Cardiac muscle cell (in vitro differentiated cells and primary cell): ENCODE data around the gene MALT1. TPM values are rescaled to one million over a fixed set of nuclear protein-coding genes. Genes with fewer than 3 reads are reported as not detected.

ENCODE experiments used
- DNase-seq, 2 donors: peaks; one replicate each; pipeline versions ENCODE4 v3.0.0 to v3.0.0-alpha.2; 2010 to 2017; ENCODE audit warnings: low read depth in 1 of 2, low spot score in 1 of 2
- H3K27ac ChIP-seq: fragments of 200-600 bp; sonication (generic); 2 replicates; pipeline ENCODE4 v1.5.1; 2016
- H3K27me3 ChIP-seq: fragments of 200-600 bp; sonication (generic); 2 replicates; pipeline ENCODE4 v1.6.0; 2016; ENCODE audit warnings: control low read depth
- H3K36me3 ChIP-seq: fragments of 200-600 bp; sonication (generic); 2 replicates; pipeline ENCODE4 v1.5.1; 2016; ENCODE audit warnings: control low read depth
- H3K4me1 ChIP-seq: fragments of 200-600 bp; sonication (generic); 2 replicates; pipeline ENCODE4 v1.8.1; 2017; ENCODE audit warnings: low read depth, mild to moderate bottlenecking, mixed run types
- H3K4me3 ChIP-seq: fragments of 200-600 bp; sonication (generic); 2 replicates; pipeline ENCODE4 v1.5.1; 2016; ENCODE audit warnings: mild to moderate bottlenecking
- H3K9me3 ChIP-seq: fragments of 200-600 bp; sonication (generic); 2 replicates; pipeline ENCODE4 v1.5.1; 2017; ENCODE audit warnings: low read depth, mild to moderate bottlenecking, control low read depth
- CTCF ChIP-seq: IDR thresholded peaks from 2 replicates; pipeline ENCODE4 v1.5.1; 2012; ENCODE audit warnings: low read depth, mild to moderate bottlenecking, low read length
- polyA plus RNA-seq: library from polyadenylated mRNA; unstranded; fragments of >200 nt; fragmentation: Nextera tagmentation; extraction: Ambion mirVana; gene quantifications from 2 replicates; pipeline ENCODE4 v1.2.1, GENCODE V29; 2016
- total RNA-seq: library from RNA; depleted of rRNA; stranded (reverse); fragments of >200 nt; gene quantifications from 2 replicates; pipeline ENCODE4 v1.2.3, GENCODE V29; 2016

Gene MALT1
- total and polyA plus RNA-seq, 2 experiments from 2014 or later = 33.6 to 51.8 TPM

DNA sequence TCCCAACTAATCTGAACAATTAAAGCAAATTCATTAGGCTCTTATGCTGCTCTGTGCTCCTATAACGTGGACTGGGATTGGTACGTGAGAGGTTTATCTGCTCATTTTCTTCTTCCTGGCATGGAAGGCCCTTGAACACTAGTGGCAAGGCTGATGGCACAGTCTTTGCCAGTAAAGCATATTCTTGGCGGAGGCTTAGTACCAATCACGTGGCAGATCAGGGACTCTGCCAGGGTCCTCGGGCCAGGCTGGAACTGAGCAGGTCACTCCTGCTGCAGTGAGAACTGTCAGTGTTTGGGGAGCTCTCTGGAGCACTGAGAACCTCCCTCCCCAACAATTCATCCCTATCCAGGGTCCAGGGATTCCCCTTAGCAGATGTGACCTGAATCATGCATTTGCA is 38.7 kb upstream of the MALT1 start:
- TF ChIP-seq CTCF = no peak
- peaks cover 24% of the 10 kb centered on the region for H3K4me1 ChIP-seq
- H3K27ac ChIP-seq = peak overlapping the region; percentile 99
- no peaks in the 10 kb centered on the region for H3K27me3 ChIP-seq
- no peak for DNase-seq
- H3K36me3 ChIP-seq = no peaks in the 10 kb centered on the region
- H3K4me3 ChIP-seq = no peak overlapping the region
- no peaks in the 10 kb centered on the region for H3K9me3 ChIP-seq

DNA sequence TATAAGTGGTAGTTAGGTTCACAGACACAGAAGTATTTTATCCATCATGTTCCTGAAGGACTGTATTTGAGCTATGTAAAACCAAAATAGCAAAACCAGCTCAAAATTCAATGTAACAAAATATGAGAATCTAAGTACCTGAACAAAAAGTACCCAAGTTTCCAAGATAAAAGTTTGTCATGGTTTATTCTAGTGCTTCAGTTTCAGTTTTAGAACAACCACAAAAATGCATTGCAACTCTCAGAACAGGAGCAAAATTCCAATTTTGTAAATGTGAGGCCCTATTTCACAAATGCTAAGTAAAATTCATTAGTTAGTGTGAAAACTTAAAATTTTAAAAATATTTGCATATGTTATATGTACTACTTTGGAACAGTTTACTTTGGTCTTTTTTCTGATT is 37.4 kb upstream of the MALT1 start:
- Histone ChIP-seq H3K4me1 (peaks cover 30% of the 10 kb centered on the region), H3K27ac (no peak overlapping the region), H3K9me3 (no peaks in the 10 kb centered on the region), H3K27me3 (no peaks in the 10 kb centered on the region), H3K36me3 (no peaks in the 10 kb centered on the region), H3K4me3 (no peak overlapping the region)
- DNase-seq = no peak
- TF ChIP-seq CTCF = no peak

- TF ChIP-seq CTCF = no peak
- DNase-seq = peak in 1 of 2 donors; percentile 70
- no peak overlapping the region for H3K4me3 ChIP-seq
- no peak overlapping the region for H3K27ac ChIP-seq
- H3K27me3 ChIP-seq = no peaks in the 10 kb centered on the region
- H3K9me3 ChIP-seq = no peaks in the 10 kb centered on the region
- no peaks in the 10 kb centered on the region for H3K36me3 ChIP-seq
- H3K4me1 ChIP-seq = peaks cover 28% of the 10 kb centered on the region
Measured at GRCh38 chr18:58635891-58636290, 35.4 kb upstream of the MALT1 start.

DNA sequence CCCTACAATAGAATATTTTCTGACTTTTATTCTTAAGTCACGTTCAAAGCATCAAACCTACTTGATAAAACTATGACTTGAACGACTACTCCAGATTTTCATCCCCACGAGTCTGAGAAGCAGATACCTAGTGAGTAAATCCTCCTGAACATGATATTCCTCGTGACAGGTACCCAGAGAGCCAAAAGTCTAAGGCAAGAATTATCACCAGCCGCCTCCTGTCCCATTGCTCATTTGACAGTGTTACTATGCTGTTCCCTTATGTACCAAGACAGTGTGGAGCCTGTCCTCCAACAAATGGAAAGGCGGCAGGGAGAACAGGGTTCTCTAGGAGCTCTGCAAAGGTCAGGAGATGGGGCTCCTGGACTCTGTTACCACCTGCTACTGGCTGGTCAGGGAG is 34.1 kb upstream of the MALT1 start:
- H3K4me1 ChIP-seq = peaks cover 23% of the 10 kb centered on the region
- no peak overlapping the region for H3K27ac ChIP-seq
- no peaks in the 10 kb centered on the region for H3K27me3 ChIP-seq
- no peak for TF ChIP-seq CTCF
- DNase-seq = no peak
- no peak overlapping the region for H3K4me3 ChIP-seq
- H3K36me3 ChIP-seq = no peaks in the 10 kb centered on the region
- no peaks in the 10 kb centered on the region for H3K9me3 ChIP-seq

- Histone ChIP-seq H3K4me3 (no peak overlapping the region), H3K36me3 (no peaks in the 10 kb centered on the region), H3K4me1 (peaks cover 23% of the 10 kb centered on the region), H3K9me3 (no peaks in the 10 kb centered on the region), H3K27ac (no peak overlapping the region), H3K27me3 (no peaks in the 10 kb centered on the region)
- no peak for DNase-seq
- TF ChIP-seq CTCF = no peak
Measured at GRCh38 chr18:58637946-58638345, 33.3 kb upstream of the MALT1 start.

- Histone ChIP-seq H3K4me1 (peaks cover 23% of the 10 kb centered on the region), H3K9me3 (no peaks in the 10 kb centered on the region), H3K27me3 (no peaks in the 10 kb centered on the region), H3K27ac (no peak overlapping the region), H3K36me3 (no peaks in the 10 kb centered on the region), H3K4me3 (no peak overlapping the region)
- no peak for DNase-seq
- TF ChIP-seq CTCF = no peak
Measured at GRCh38 chr18:58638441-58638840, 32.8 kb upstream of the MALT1 start.
